K562 (cell line): ENCODE measurements around the gene CPTP. TPM values are rescaled to one million over a fixed set of nuclear protein-coding genes. Genes with fewer than 3 reads are reported as not detected.

Source experiments
- FOXK1 ChIP-seq: sonication (generic); formaldehyde crosslinking; IDR thresholded peaks from 2 replicates; pipeline ENCODE4 v1.8.0; 2022; ENCODE audit warnings: missing genetic modification reagents, mild to moderate bottlenecking, borderline replicate concordance
- FUS ChIP-seq: fragments of 200-400 bp; formaldehyde crosslinking; optimal IDR thresholded peaks from 2 replicates; pipeline ENCODE3; 2017; ENCODE audit warnings: low read depth, low read length
- NUFIP1 ChIP-seq: fragments of 450-650 bp; IDR thresholded peaks from 2 replicates; pipeline ENCODE4 v1.6.1; 2018; ENCODE audit not compliant: partially characterized antibody
- SIRT6 ChIP-seq: IDR thresholded peaks from one replicate; pipeline ENCODE4 v1.6.1; 2012; ENCODE audit warnings: low read depth, mild to moderate bottlenecking, control low read depth, inconsistent platforms, low read length, moderate library complexity
- SMARCB1 ChIP-seq: IDR thresholded peaks from 2 replicates; pipeline ENCODE4 v1.6.1; 2011; ENCODE audit warnings: improper control_type of control experiment, low read depth; ENCODE audit not compliant: insufficient read length
- TAL1 ChIP-seq: fragments of 450-650 bp; IDR thresholded peaks from 2 replicates; pipeline ENCODE4 v1.6.1; 2016; ENCODE audit warnings: mild to moderate bottlenecking
- ZNF224 ChIP-seq: sonication (generic); formaldehyde crosslinking; IDR thresholded peaks from 2 replicates; pipeline ENCODE4 v1.8.0; 2022; ENCODE audit warnings: mild to moderate bottlenecking, missing genetic modification reagents
- ZNF354B ChIP-seq: fragments of 250-450 bp; sonication (Bioruptor Pico); IDR thresholded peaks from 2 replicates; pipeline ENCODE4 v1.4.0; 2020
- ZNF408 ChIP-seq: fragments of 250-450 bp; sonication (Bioruptor Pico); IDR thresholded peaks from 2 replicates; pipeline ENCODE4 v1.4.0; 2020; ENCODE audit warnings: low read depth, mild to moderate bottlenecking, moderate library complexity
- polyA plus RNA-seq, 8 experiments: library from polyadenylated mRNA; depleted of rRNA in 4 of 8; stranded (reverse) in 5 of 8; unstranded in 3 of 8; fragments of >200 nt; fragmentation: Nextera tagmentation in 2 of 8; fragmentation: Illumina TruSeq in 1 of 8; extraction: Ambion mirVana in 2 of 8; extraction: Trizol in 1 of 8; gene quantifications; 2 replicates each; pipeline versions ENCODE4 v1.2.1 to v1.2.3, GENCODE V29; 2011 to 2014; ENCODE audit warnings: inconsistent platforms in 1 of 8, missing spikeins in 1 of 8
- total RNA-seq, 7 experiments: library from RNA; depleted of rRNA in 6 of 7; stranded (reverse); fragments of >200 nt in 6 of 7; fragmentation: Illumina TruSeq in 2 of 7; extraction: Trizol in 2 of 7; gene quantifications; 2 replicates each; pipeline versions ENCODE4 v1.2.1 to v1.2.3, GENCODE V29; 2011 to 2021; ENCODE audit warnings: low replicate concordance in 1 of 7
- TF ChIP-seq, protein P1 (sequence below): fragments of 450-650 bp; formaldehyde crosslinking; IDR thresholded peaks from 2 replicates; pipeline ENCODE4 v1.4.0; 2020; ENCODE audit warnings: mild to moderate bottlenecking, moderate library complexity
- TF ChIP-seq, protein P2 (sequence below): fragments of 250-450 bp; sonication (Bioruptor Pico); IDR thresholded peaks from 2 replicates; pipeline ENCODE4 v1.4.0; 2020
- TF ChIP-seq, protein P3 (sequence below): fragments of 250-450 bp; sonication (Bioruptor Pico); IDR thresholded peaks from 2 replicates; pipeline ENCODE4 v1.5.0; 2021
- TF ChIP-seq, protein P4 (sequence below): sonication (generic); formaldehyde crosslinking; IDR thresholded peaks from 2 replicates; pipeline ENCODE4 v1.5.0; 2020; ENCODE audit warnings: missing genetic modification reagents
- TF ChIP-seq, protein P5 (sequence below): sonication (generic); formaldehyde crosslinking; IDR thresholded peaks from 2 replicates; pipeline ENCODE4 v1.8.0; 2022; ENCODE audit warnings: mild to moderate bottlenecking, missing genetic modification reagents

CPTP gene
- total and polyA plus RNA-seq, 9 of the 15 experiments (the other 6 are each of a cell fraction or from before 2014, with no cell fraction given) = 0.11 to 25.8 (median 3.5) TPM

DNA sequence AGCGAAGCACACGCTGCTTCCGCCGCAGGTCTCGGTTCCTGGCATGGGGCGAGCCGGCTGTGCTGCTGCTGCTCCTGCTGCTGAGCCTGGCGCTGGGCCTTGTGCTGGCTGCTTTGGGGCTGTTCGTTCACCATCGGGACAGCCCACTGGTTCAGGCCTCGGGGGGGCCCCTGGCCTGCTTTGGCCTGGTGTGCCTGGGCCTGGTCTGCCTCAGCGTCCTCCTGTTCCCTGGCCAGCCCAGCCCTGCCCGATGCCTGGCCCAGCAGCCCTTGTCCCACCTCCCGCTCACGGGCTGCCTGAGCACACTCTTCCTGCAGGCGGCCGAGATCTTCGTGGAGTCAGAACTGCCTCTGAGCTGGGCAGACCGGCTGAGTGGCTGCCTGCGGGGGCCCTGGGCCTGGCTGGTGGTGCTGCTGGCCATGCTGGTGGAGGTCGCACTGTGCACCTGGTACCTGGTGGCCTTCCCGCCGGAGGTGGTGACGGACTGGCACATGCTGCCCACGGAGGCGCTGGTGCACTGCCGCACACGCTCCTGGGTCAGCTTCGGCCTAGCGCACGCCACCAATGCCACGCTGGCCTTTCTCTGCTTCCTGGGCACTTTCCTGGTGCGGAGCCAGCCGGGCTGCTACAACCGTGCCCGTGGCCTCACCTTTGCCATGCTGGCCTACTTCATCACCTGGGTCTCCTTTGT, 9.1 kb downstream of the CPTP start (continued):
- TF ChIP-seq, protein P1, sequence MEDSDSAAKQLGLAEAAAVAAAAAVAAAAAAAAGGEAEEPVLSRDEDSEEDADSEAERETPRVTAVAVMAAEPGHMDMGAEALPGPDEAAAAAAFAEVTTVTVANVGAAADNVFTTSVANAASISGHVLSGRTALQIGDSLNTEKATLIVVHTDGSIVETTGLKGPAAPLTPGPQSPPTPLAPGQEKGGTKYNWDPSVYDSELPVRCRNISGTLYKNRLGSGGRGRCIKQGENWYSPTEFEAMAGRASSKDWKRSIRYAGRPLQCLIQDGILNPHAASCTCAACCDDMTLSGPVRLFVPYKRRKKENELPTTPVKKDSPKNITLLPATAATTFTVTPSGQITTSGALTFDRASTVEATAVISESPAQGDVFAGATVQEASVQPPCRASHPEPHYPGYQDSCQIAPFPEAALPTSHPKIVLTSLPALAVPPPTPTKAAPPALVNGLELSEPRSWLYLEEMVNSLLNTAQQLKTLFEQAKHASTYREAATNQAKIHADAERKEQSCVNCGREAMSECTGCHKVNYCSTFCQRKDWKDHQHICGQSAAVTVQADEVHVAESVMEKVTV (CRISPR knock-in tag) = no peak
- TF ChIP-seq ZNF354B (no peak), SMARCB1 (no peak), ZNF224 (no peak), FOXK1 (no peak), SIRT6 (peak; percentile 56), NUFIP1 (no peak), ZNF408 (CRISPR knock-in tag) (no peak), TAL1 (no peak), FUS (peak; percentile 51)
- TF ChIP-seq, protein P2, sequence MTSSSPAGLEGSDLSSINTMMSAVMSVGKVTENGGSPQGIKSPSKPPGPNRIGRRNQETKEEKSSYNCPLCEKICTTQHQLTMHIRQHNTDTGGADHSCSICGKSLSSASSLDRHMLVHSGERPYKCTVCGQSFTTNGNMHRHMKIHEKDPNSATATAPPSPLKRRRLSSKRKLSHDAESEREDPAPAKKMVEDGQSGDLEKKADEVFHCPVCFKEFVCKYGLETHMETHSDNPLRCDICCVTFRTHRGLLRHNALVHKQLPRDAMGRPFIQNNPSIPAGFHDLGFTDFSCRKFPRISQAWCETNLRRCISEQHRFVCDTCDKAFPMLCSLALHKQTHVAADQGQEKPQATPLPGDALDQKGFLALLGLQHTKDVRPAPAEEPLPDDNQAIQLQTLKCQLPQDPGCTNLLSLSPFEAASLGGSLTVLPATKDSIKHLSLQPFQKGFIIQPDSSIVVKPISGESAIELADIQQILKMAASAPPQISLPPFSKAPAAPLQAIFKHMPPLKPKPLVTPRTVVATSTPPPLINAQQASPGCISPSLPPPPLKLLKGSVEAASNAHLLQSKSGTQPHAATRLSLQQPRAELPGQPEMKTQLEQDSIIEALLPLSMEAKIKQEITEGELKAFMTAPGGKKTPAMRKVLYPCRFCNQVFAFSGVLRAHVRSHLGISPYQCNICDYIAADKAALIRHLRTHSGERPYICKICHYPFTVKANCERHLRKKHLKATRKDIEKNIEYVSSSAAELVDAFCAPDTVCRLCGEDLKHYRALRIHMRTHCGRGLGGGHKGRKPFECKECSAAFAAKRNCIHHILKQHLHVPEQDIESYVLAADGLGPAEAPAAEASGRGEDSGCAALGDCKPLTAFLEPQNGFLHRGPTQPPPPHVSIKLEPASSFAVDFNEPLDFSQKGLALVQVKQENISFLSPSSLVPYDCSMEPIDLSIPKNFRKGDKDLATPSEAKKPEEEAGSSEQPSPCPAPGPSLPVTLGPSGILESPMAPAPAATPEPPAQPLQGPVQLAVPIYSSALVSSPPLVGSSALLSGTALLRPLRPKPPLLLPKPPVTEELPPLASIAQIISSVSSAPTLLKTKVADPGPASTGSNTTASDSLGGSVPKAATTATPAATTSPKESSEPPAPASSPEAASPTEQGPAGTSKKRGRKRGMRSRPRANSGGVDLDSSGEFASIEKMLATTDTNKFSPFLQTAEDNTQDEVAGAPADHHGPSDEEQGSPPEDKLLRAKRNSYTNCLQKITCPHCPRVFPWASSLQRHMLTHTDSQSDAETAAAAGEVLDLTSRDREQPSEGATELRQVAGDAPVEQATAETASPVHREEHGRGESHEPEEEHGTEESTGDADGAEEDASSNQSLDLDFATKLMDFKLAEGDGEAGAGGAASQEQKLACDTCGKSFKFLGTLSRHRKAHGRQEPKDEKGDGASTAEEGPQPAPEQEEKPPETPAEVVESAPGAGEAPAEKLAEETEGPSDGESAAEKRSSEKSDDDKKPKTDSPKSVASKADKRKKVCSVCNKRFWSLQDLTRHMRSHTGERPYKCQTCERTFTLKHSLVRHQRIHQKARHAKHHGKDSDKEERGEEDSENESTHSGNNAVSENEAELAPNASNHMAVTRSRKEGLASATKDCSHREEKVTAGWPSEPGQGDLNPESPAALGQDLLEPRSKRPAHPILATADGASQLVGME (CRISPR knock-in tag) = no peak
- TF ChIP-seq, protein P3, sequence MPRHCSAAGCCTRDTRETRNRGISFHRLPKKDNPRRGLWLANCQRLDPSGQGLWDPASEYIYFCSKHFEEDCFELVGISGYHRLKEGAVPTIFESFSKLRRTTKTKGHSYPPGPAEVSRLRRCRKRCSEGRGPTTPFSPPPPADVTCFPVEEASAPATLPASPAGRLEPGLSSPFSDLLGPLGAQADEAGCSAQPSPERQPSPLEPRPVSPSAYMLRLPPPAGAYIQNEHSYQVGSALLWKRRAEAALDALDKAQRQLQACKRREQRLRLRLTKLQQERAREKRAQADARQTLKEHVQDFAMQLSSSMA (CRISPR knock-in tag) = no peak
- TF ChIP-seq, protein P4, sequence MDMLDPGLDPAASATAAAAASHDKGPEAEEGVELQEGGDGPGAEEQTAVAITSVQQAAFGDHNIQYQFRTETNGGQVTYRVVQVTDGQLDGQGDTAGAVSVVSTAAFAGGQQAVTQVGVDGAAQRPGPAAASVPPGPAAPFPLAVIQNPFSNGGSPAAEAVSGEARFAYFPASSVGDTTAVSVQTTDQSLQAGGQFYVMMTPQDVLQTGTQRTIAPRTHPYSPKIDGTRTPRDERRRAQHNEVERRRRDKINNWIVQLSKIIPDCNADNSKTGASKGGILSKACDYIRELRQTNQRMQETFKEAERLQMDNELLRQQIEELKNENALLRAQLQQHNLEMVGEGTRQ (CRISPR knock-in tag) = no peak
- TF ChIP-seq, protein P5, sequence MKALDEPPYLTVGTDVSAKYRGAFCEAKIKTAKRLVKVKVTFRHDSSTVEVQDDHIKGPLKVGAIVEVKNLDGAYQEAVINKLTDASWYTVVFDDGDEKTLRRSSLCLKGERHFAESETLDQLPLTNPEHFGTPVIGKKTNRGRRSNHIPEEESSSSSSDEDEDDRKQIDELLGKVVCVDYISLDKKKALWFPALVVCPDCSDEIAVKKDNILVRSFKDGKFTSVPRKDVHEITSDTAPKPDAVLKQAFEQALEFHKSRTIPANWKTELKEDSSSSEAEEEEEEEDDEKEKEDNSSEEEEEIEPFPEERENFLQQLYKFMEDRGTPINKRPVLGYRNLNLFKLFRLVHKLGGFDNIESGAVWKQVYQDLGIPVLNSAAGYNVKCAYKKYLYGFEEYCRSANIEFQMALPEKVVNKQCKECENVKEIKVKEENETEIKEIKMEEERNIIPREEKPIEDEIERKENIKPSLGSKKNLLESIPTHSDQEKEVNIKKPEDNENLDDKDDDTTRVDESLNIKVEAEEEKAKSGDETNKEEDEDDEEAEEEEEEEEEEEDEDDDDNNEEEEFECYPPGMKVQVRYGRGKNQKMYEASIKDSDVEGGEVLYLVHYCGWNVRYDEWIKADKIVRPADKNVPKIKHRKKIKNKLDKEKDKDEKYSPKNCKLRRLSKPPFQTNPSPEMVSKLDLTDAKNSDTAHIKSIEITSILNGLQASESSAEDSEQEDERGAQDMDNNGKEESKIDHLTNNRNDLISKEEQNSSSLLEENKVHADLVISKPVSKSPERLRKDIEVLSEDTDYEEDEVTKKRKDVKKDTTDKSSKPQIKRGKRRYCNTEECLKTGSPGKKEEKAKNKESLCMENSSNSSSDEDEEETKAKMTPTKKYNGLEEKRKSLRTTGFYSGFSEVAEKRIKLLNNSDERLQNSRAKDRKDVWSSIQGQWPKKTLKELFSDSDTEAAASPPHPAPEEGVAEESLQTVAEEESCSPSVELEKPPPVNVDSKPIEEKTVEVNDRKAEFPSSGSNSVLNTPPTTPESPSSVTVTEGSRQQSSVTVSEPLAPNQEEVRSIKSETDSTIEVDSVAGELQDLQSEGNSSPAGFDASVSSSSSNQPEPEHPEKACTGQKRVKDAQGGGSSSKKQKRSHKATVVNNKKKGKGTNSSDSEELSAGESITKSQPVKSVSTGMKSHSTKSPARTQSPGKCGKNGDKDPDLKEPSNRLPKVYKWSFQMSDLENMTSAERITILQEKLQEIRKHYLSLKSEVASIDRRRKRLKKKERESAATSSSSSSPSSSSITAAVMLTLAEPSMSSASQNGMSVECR (CRISPR knock-in tag) = no peak
